Neural progenitor cell (in vitro differentiated cells): ENCODE results near the gene PDGFB.

Source experiments
- CTCF ChIP-seq: fragments of 200-600 bp; sonication (generic); IDR thresholded peaks from 2 replicates; pipeline ENCODE4 v1.5.1; 2017; ENCODE audit warnings: antibody characterized with exemption, mild to moderate bottlenecking
- EZH2 ChIP-seq: fragments of 200-600 bp; sonication (generic); IDR thresholded peaks from 2 replicates; pipeline ENCODE4 v1.6.1; 2017; ENCODE audit warnings: antibody characterized with exemption, mild to moderate bottlenecking, moderate library complexity

- no peak for TF ChIP-seq CTCF
- no peak for TF ChIP-seq EZH2
Measured at GRCh38 chr22:39248254-39248653, 3.5 kb upstream of the PDGFB start.
